Ovary (tissue), 10 donors: Measurements from ENCODE around the gene NXT1. TPM values are rescaled to one million over a fixed set of nuclear protein-coding genes. Genes with fewer than 3 reads are reported as not detected.
A peak's percentile ranks its signal among the peaks of the same experiment; 100 is the strongest.

Experiments used
- DNase-seq, 5 donors: peaks; one replicate each; pipeline ENCODE4 v3.0.0-alpha.2; 2019 to 2020
- H3K27ac ChIP-seq, 2 donors: fragments of 200-600 bp; one replicate each; pipeline versions ENCODE4 v1.5.1 to v1.8.0; 2019 to 2022
- H3K27me3 ChIP-seq: fragments of 200-600 bp; one replicate; pipeline ENCODE4 v1.8.0; 2022
- H3K36me3 ChIP-seq: fragments of 200-600 bp; sonication (generic); one replicate; pipeline ENCODE4 v1.5.1; 2019
- H3K4me1 ChIP-seq: one replicate; pipeline ENCODE4 v1.8.1; 2013; ENCODE audit warnings: mild to moderate bottlenecking, moderate library complexity; ENCODE audit not compliant: insufficient read depth
- H3K4me3 ChIP-seq: fragments of 200-600 bp; sonication (generic); one replicate; pipeline ENCODE4 v1.5.1; 2017
- H3K9me3 ChIP-seq, 2 donors: fragments of 200-600 bp in 1 of 2; sonication (generic) in 1 of 2; one replicate each; pipeline versions ENCODE4 v1.5.1 to v1.8.1; 2013 to 2019; ENCODE audit warnings: mild to moderate bottlenecking in 1 of 2, moderate library complexity in 1 of 2
- CTCF ChIP-seq, 3 donors: fragments of 450-650 bp in 2 of 3; fragments of 200-600 bp in 1 of 3; IDR thresholded peaks; one replicate each; pipeline versions ENCODE4 v1.5.1 to v1.8.0; 2016 to 2022; ENCODE audit warnings: antibody characterized with exemption in 3 of 3, mild to moderate bottlenecking in 1 of 3
- EP300 ChIP-seq: sonication (generic); formaldehyde crosslinking; IDR thresholded peaks from one replicate; pipeline ENCODE4 v1.6.1; 2017; ENCODE audit warnings: antibody characterized with exemption
- POLR2A ChIP-seq: fragments of 450-650 bp; IDR thresholded peaks from one replicate; pipeline ENCODE4 v1.6.1; 2017; ENCODE audit warnings: antibody characterized with exemption, mild to moderate bottlenecking, moderate library complexity
- WGBS, 3 donors: extraction: QIAGEN DNeasy Blood & Tissue Kit in 1 of 3; methylation state at CpG; one replicate each; pipeline versions ENCODE4 v1.1.5 to v1.1.7; 2013 to 2017; 5-methylcytosine and 5-hydroxymethylcytosine counted together
- intact Hi-C, 4 donors: fragments of 100-400 bp; cut with DNase I; formaldehyde crosslinking; loops; one replicate each; pipeline versions ENCODE4 v1.11.0 to v1.15.1; 2022 to 2023
- long read RNA-seq, 3 donors: library from polyadenylated mRNA in 2 of 3; unstranded in 2 of 3; transcript quantifications; one replicate each; pipeline ENCODE4 v2.0.0 and lab custom pipeline, GENCODE V29; 2021 to 2026
- polyA plus RNA-seq, 2 donors: library from polyadenylated mRNA; stranded (reverse); fragments of 200-250 nt in 1 of 2; fragments of 350-450 nt in 1 of 2; fragmentation: Illumina TruSeq in 1 of 2; extraction: RNeasy Lipid Tissue Mini Kit (QIAGEN cat#74804) in 1 of 2; gene quantifications; one replicate each; pipeline ENCODE4 v1.2.3, GENCODE V29; 2013 to 2014
- total RNA-seq, 7 donors: library from RNA; depleted of rRNA in 2 of 7; stranded (reverse); fragments of >200 nt in 2 of 7; fragmentation: NEBNext Ultra II Directional in 3 of 7; extraction: Animal tissue kit (Norgen Biotek cat#: 25700) in 3 of 7; gene quantifications; one replicate each; pipeline versions ENCODE4 v1.1.0 to v1.2.4, GENCODE V29; 2016 to 2023
- donor health status: DM: no; HTN: no; CAD: no; lungs with moderate emphysema.
- donor health status: DM: no; HTN: no; CAD: no.
- donor health status: Bipolar disorder and iron deficiency.
- donor health status: DM: yes; HTN: yes; CAD: no.
- donor health status: DM: no; HTN: no; CAD: no.
- donor health status: DM: yes; HTN: yes; CAD: no.

Gene NXT1
- 10 to 100 TPM; 19.3 to 44.6 (median 32.1) TPM for total RNA-seq
- 10 to 100 TPM; 19.2 to 20.5 TPM for polyA plus RNA-seq
- long read RNA-seq, donor 1, transcript NXT1-201 (2 exons, 1,123 nt) = major isoform, 75 of 75 reads
- long read RNA-seq, donor 1, partial matches to known transcripts = 0 of 75 reads
- long read RNA-seq, donor 1, other reads (novel, unspliced or antisense) = 0 of 75 reads
- long read RNA-seq, donor 2, transcript NXT1-201 (2 exons, 1,123 nt) = major isoform, 30 of 30 reads
- long read RNA-seq, donor 2, partial matches to known transcripts = 0 of 30 reads
- long read RNA-seq, donor 2, other reads (novel, unspliced or antisense) = 0 of 30 reads
- long read RNA-seq, donor 3, transcript NXT1-201 (2 exons, 1,123 nt) = major isoform, 41 of 42 reads
- long read RNA-seq, donor 3, partial matches to known transcripts = 0 of 42 reads
- long read RNA-seq, donor 3, other reads (novel, unspliced or antisense) = 1 of 42 reads

GRCh38 chr20:23350196-23350903 lies at the start of gene NXT1:
Gene NXT1 (plus strand): TSS chr20:23350791. CDS start chr20:23354042, 3,251 bp downstream.
- Histone ChIP-seq H3K4me3 (peak within 1 kb of the TSS; percentile 72), H3K9me3 (no peaks in the 10 kb centered on the region), H3K27me3 (no peaks in the 10 kb centered on the region), H3K4me1 (peaks cover 3% of the 10 kb centered on the region), H3K27ac (peak within 1 kb of the TSS; percentile 89 to 99), H3K36me3 (no peaks in the 10 kb centered on the region)
- TF ChIP-seq CTCF (IDR thresholded peaks at IDR 0.05) (peak in 1 of 3 donors; percentile 4), EP300 (peak; percentile 75), POLR2A (peak; percentile 90)
- peak; percentile 96 to 99 (median 98) for DNase-seq
- intact Hi-C loops = loop anchor here in 2 of 4 donors (10.0 kb wide), 3 partner anchors 64 to 1704 kb away; partner anchors contain the start of genes ACSS1 (in 1 of the 2) and CST3 (in 1 of the 2)
- WGBS, 3 donors = 0 to 2% (median 1%) methylated on average over 51 to 65 of the region's 65 CpGs

GRCh38 chr20:23301436-23302050 lies 49.0 kb upstream of the NXT1 start:
- Histone ChIP-seq H3K9me3 (no peaks in the 10 kb centered on the region), H3K27ac (no peak overlapping the region), H3K4me3 (no peak overlapping the region), H3K36me3 (no peaks in the 10 kb centered on the region), H3K27me3 (no peaks in the 10 kb centered on the region), H3K4me1 (no peaks in the 10 kb centered on the region)
- 84 to 87% (median 86%) methylated on average over 12 of the region's 12 CpGs for WGBS, 3 donors
- TF ChIP-seq POLR2A (no peak), CTCF (IDR thresholded peaks at IDR 0.05) (no peak), EP300 (no peak)
- intact Hi-C loops = no loop called here
- DNase-seq = no peak

- H3K4me1 ChIP-seq = no peaks in the 10 kb centered on the region
- intact Hi-C loops = no loop called here
- no peak for DNase-seq
- WGBS, 3 donors = 80 to 88% (median 86%) methylated on average over 6 of the region's 6 CpGs
- H3K4me3 ChIP-seq = no peak overlapping the region
- no peak overlapping the region for H3K27ac ChIP-seq
- no peaks in the 10 kb centered on the region for H3K27me3 ChIP-seq
- H3K9me3 ChIP-seq = no peaks in the 10 kb centered on the region
- H3K36me3 ChIP-seq = no peaks in the 10 kb centered on the region
- TF ChIP-seq EP300 = no peak
- TF ChIP-seq CTCF (IDR thresholded peaks at IDR 0.05) = no peak
- TF ChIP-seq POLR2A = no peak
Measured at GRCh38 chr20:23302386-23302785, 48.2 kb upstream of the NXT1 start.

GRCh38 chr20:23302801-23303200 lies 47.8 kb upstream of the NXT1 start:
- H3K9me3 ChIP-seq = no peaks in the 10 kb centered on the region
- no peak for TF ChIP-seq CTCF (IDR thresholded peaks at IDR 0.05)
- no peak for TF ChIP-seq EP300
- TF ChIP-seq POLR2A = no peak
- no peaks in the 10 kb centered on the region for H3K4me1 ChIP-seq
- intact Hi-C loops = no loop called here
- no peak for DNase-seq
- H3K4me3 ChIP-seq = no peak overlapping the region
- 89 to 91% (median 91%) methylated on average over 9 of the region's 9 CpGs for WGBS, 3 donors
- H3K27ac ChIP-seq = no peak overlapping the region
- H3K27me3 ChIP-seq = no peaks in the 10 kb centered on the region
- H3K36me3 ChIP-seq = no peaks in the 10 kb centered on the region
